PC-3 (cell line): ENCODE measurements around the gene CEL. TPM values are rescaled to one million over a fixed set of nuclear protein-coding genes. Genes with fewer than 3 reads are reported as not detected.

ENCODE experiments used
- ATAC-seq: fragments of 200-7000 bp; cut with Tn5 transposase; 2 replicates; pipeline ENCODE4 v1.9.1; 2020; ENCODE audit warnings: mild to moderate bottlenecking, moderate library complexity
- BruUV-seq: library from RNA; stranded (reverse); fragments of 400-500 nt; replicated peaks from 2 replicates; lab custom pipeline; 2021; lab: Mats Ljungman, UMichigan
- CTCF ChIA-PET: fragments of 300-600 bp; sonication (Branson Sonifier 250); formaldehyde crosslinking; loops from one replicate; lab custom pipeline; 2022; ENCODE audit warnings: antibody characterized with exemption; lab: Charles Lee
- POLR2A ChIA-PET: fragments of 300-600 bp; sonication (Branson Sonifier 250); formaldehyde crosslinking; loops from one replicate; lab custom pipeline; 2022; ENCODE audit warnings: antibody characterized with exemption; ENCODE audit not compliant: unreplicated experiment; lab: Charles Lee
- DNase-seq: peaks from one replicate; pipeline ENCODE4 v3.0.0-alpha.2; 2015
- H2AFZ ChIP-seq: fragments of 300-600 bp; sonication (generic); 2 replicates; pipeline ENCODE4 v1.6.0; 2016; ENCODE audit warnings: antibody characterized with exemption, low read length
- H3F3A ChIP-seq: fragments of 300-600 bp; sonication (generic); one replicate; pipeline ENCODE4 v1.6.0; 2017; ENCODE audit warnings: antibody characterized with exemption, low read length, control low read depth, mild to moderate bottlenecking; ENCODE audit not compliant: unreplicated experiment
- H3K27ac ChIP-seq: fragments of 300-600 bp; sonication (generic); 2 replicates; pipeline ENCODE4 v1.5.1; 2016; ENCODE audit warnings: mild to moderate bottlenecking, low read length
- H3K27me3 ChIP-seq: fragments of 300-600 bp; sonication (generic); 2 replicates; pipeline ENCODE4 v1.6.1; 2016; ENCODE audit warnings: low read length, mixed read lengths
- H3K36me3 ChIP-seq: fragments of 300-600 bp; sonication (generic); 2 replicates; pipeline ENCODE4 v1.6.1; 2016; ENCODE audit warnings: low read depth, mixed run types, low read length, mixed read lengths
- H3K4me1 ChIP-seq: fragments of 300-600 bp; sonication (generic); 2 replicates; pipeline ENCODE4 v1.5.1; 2016; ENCODE audit warnings: low read length; ENCODE audit not compliant: insufficient read depth
- H3K4me2 ChIP-seq: fragments of 300-600 bp; sonication (generic); 2 replicates; pipeline ENCODE4 v1.6.0; 2016; ENCODE audit warnings: low read length
- H3K4me3 ChIP-seq: fragments of 300-600 bp; sonication (generic); 2 replicates; pipeline ENCODE4 v1.5.1; 2016; ENCODE audit warnings: mild to moderate bottlenecking, low read length, mixed read lengths
- H3K79me2 ChIP-seq: fragments of 300-600 bp; sonication (generic); 2 replicates; pipeline ENCODE4 v1.6.1; 2017; ENCODE audit warnings: low read length, mixed read lengths
- H3K9ac ChIP-seq: fragments of 300-600 bp; sonication (generic); 2 replicates; pipeline ENCODE4 v1.6.0; 2016; ENCODE audit warnings: mild to moderate bottlenecking, low read length
- H3K9me2 ChIP-seq: fragments of 300-600 bp; sonication (generic); replicated peaks from 2 replicates; pipeline ENCODE4 v1.6.1; 2016; ENCODE audit warnings: mixed run types, low read length, mixed read lengths
- H3K9me3 ChIP-seq: fragments of 300-600 bp; sonication (generic); 2 replicates; pipeline ENCODE4 v1.6.1; 2016; ENCODE audit warnings: low read length, mixed read lengths
- H4K20me1 ChIP-seq: fragments of 300-600 bp; sonication (generic); 2 replicates; pipeline ENCODE4 v1.6.1; 2016; ENCODE audit warnings: low read length, mixed read lengths
- EZH2 ChIP-seq: fragments of 300-600 bp; sonication (generic); IDR thresholded peaks from one replicate; pipeline ENCODE4 v1.6.1; 2017; ENCODE audit warnings: antibody characterized with exemption, mild to moderate bottlenecking, low read length; ENCODE audit not compliant: unreplicated experiment
- EZH2phosphoT487 ChIP-seq: fragments of 300-600 bp; sonication (generic); IDR thresholded peaks from 2 replicates; pipeline ENCODE4 v1.6.1; 2018; ENCODE audit warnings: mild to moderate bottlenecking, antibody characterized with exemption, low read length, borderline replicate concordance
- intact Hi-C: fragments of 100-400 bp; cut with micrococcal nuclease; formaldehyde crosslinking; loops from 2 replicates; pipeline ENCODE4 v1.9.0; 2023
- total RNA-seq: library from RNA; depleted of rRNA; stranded (reverse); fragments of >200 nt; gene quantifications from 2 replicates; pipeline ENCODE4 v1.2.3, GENCODE V29; 2014
- TF ChIP-seq, protein P1 (sequence below): fragments of 300-600 bp; sonication (generic); conservative IDR thresholded peaks from 2 replicates; pipeline ENCODE4 v1.5.1; 2017; ENCODE audit warnings: antibody characterized with exemption, low read depth, mild to moderate bottlenecking, low read length

CEL gene
- total RNA-seq, 1 experiment from 2014 or later: 0.47 TPM

DNA sequence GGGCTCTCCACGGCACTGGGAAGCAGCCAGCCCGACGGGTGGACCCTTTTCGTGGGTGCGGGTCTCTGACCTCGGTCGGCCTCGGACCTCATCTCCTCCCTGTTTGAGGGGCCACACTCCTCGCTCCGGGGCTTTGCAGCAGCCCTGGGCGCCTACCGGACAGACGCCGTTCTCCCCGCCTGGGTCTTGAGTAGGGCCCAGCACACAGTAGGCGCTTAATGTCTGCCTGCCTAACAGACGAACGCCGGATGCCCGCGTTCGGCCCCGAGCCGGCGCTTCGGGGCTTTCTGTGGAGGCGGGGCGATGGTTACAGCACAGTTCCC is 31.8 kb upstream of the CEL start:
- ChIA-PET POLR2A (interaction anchor here (0.7 to 0.9 kb wide), 2 partner anchors 114 to 335 kb away, joined by 4 to 5 read pairs; no protein-coding TSS in a partner anchor), CTCF (interaction anchor here (1.2 to 1.4 kb wide), 2 partner anchors 8 to 114 kb away, joined by 5 to 9 read pairs; no protein-coding TSS in a partner anchor)
- ATAC-seq: peak; percentile 2; the same call in 1 of the 2 replicates
- H3K9me3 ChIP-seq: no peaks in the 10 kb centered on the region
- H3K27me3 ChIP-seq: no peaks in the 10 kb centered on the region
- no peaks in the 10 kb centered on the region for H3K36me3 ChIP-seq
- peak overlapping the region; percentile 89 for H3K4me2 ChIP-seq
- no peaks in the 10 kb centered on the region; the same call in 1 of the 2 replicates for H4K20me1 ChIP-seq
- intact Hi-C loops: loop anchor here (2.0 kb wide), 1 partner anchor 119 kb away; no protein-coding TSS in a partner anchor
- no peaks in the 10 kb centered on the region for H3K9me2 ChIP-seq
- TSS peak; percentile 97 for BruUV-seq
- TF ChIP-seq, protein P1, sequence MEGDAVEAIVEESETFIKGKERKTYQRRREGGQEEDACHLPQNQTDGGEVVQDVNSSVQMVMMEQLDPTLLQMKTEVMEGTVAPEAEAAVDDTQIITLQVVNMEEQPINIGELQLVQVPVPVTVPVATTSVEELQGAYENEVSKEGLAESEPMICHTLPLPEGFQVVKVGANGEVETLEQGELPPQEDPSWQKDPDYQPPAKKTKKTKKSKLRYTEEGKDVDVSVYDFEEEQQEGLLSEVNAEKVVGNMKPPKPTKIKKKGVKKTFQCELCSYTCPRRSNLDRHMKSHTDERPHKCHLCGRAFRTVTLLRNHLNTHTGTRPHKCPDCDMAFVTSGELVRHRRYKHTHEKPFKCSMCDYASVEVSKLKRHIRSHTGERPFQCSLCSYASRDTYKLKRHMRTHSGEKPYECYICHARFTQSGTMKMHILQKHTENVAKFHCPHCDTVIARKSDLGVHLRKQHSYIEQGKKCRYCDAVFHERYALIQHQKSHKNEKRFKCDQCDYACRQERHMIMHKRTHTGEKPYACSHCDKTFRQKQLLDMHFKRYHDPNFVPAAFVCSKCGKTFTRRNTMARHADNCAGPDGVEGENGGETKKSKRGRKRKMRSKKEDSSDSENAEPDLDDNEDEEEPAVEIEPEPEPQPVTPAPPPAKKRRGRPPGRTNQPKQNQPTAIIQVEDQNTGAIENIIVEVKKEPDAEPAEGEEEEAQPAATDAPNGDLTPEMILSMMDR: no peak
- TF ChIP-seq EZH2: no peak
- TF ChIP-seq EZH2phosphoT487: no peak
- H3K4me1 ChIP-seq: peaks cover 12% of the 10 kb centered on the region
- H3K9ac ChIP-seq: peak overlapping the region; percentile 96
- no peaks in the 10 kb centered on the region for H3F3A ChIP-seq
- H2AFZ ChIP-seq: peak overlapping the region; percentile 78
- peak overlapping the region; percentile 35; the same call in 1 of the 2 replicates for H3K27ac ChIP-seq
- no peak for DNase-seq
- H3K4me3 ChIP-seq: peak overlapping the region; percentile 99
- peaks cover 51% of the 10 kb centered on the region for H3K79me2 ChIP-seq

DNA sequence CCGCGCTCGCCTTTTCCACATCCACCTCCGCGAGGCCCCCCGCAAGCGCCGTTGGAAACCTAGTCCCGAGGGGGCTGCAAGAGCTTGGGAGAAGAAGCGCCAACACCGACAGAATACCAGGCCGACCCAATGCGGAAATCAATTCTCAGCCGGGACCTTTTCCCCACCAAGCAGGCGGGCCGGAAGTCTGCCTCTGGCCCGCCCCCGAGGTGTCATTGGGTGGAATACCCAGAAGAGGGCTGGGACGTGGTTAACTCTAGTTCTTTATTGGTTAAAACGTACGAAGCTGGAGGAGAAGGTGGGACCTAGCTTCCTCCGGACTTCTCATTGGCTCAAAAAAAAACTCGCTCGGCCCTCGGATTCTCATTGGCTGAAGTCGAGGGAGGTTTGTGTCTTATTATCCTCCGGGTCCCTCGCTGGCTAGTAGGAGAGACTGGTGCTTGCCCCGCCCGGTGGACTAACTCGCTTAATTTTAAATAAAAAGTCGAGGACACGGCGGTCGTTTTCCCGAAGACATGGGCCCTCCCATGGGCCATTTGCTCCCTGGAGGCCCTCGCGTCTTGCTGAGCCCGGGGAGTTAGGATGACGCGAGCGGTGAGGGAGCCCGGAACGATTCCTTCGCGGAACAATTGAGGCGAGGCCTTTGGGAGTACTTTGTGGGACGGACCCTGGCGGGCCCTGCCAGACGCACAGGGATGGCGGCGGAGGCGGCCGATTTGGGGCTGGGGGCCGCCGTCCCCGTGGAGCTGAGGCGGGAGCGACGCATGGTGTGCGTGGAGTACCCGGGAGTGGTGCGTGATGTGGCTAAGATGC is 31.3 kb upstream of the CEL start, which contains the start of gene GTF3C5:
GTF3C5 (plus strand) TSS at position 681 of the 813 bp plus-strand sequence; CDS start at position 696, 15 bp downstream.
- ATAC-seq: peak; percentile 96
- TSS peak; percentile 54 for BruUV-seq
- no peaks in the 10 kb centered on the region for H3K9me2 ChIP-seq
- no peaks in the 10 kb centered on the region for H3K27me3 ChIP-seq
- DNase-seq: peak; percentile 97
- H2AFZ ChIP-seq: peak within 1 kb of the TSS; percentile 88
- peaks cover 12% of the 10 kb centered on the region for H3K4me1 ChIP-seq
- ChIA-PET POLR2A (interaction anchor here (0.5 to 0.9 kb wide), 4 partner anchors 114 to 335 kb away, joined by 3 to 5 read pairs (median 4); no protein-coding TSS in a partner anchor), CTCF (interaction anchor here (1.2 to 1.4 kb wide), 2 partner anchors 9 to 114 kb away, joined by 5 to 9 read pairs; no protein-coding TSS in a partner anchor)
- no peaks in the 10 kb centered on the region; the same call in 1 of the 2 replicates for H4K20me1 ChIP-seq
- H3K27ac ChIP-seq: peak within 1 kb of the TSS; percentile 41; the same call in 1 of the 2 replicates
- H3K79me2 ChIP-seq: peaks cover 56% of the 10 kb centered on the region
- no peaks in the 10 kb centered on the region for H3F3A ChIP-seq
- peak within 1 kb of the TSS; percentile 89 for H3K4me2 ChIP-seq
- no peaks in the 10 kb centered on the region for H3K9me3 ChIP-seq
- TF ChIP-seq, protein P1: no peak
- TF ChIP-seq EZH2phosphoT487 (no peak), EZH2 (no peak)
- peak within 1 kb of the TSS; percentile 99 for H3K4me3 ChIP-seq
- intact Hi-C loops: loop anchor here (2.0 kb wide), 1 partner anchor 118 kb away; no protein-coding TSS in a partner anchor
- no peaks in the 10 kb centered on the region for H3K36me3 ChIP-seq
- peak within 1 kb of the TSS; percentile 96 for H3K9ac ChIP-seq
